ENCODE results near the gene SLC1A7.

GRCh38 chr1:53189061-53189460 is 46.6 kb upstream of the SLC1A7 start:
- no peak for TF ChIP-seq ZBTB7A (IDR thresholded peaks at IDR 0.05; ENCODE audit: low read depth)
- TF ChIP-seq CREB1 (IDR thresholded peaks at IDR 0.05; ENCODE audit: low read depth) = no peak
- no peak for TF ChIP-seq EP300 (IDR thresholded peaks at IDR 0.05; ENCODE audit: borderline replicate concordance)
- no peak for TF ChIP-seq TAF1 (IDR thresholded peaks at IDR 0.05; ENCODE audit: low read depth)
- no peak for TF ChIP-seq RAD21 (IDR thresholded peaks at IDR 0.05; ENCODE audit: low read depth)
- TF ChIP-seq CEBPB (IDR thresholded peaks at IDR 0.05) = no peak
- no peak for TF ChIP-seq YY1 (IDR thresholded peaks at IDR 0.05; ENCODE audit: low read depth)
- no peak for TF ChIP-seq FOXM1 (IDR thresholded peaks at IDR 0.05; ENCODE audit: borderline replicate concordance, low read depth)
- no peak for TF ChIP-seq REST (IDR thresholded peaks at IDR 0.05; ENCODE audit: low read depth)
- no peak for TF ChIP-seq TCF12 (IDR thresholded peaks at IDR 0.05; ENCODE audit: low read depth)

Measured in Ishikawa (cell line).